ENCODE data around the gene TMEM150B. TPM values are rescaled to one million over a fixed set of nuclear protein-coding genes. Genes with fewer than 3 reads are reported as not detected.

Gene TMEM150B
- total and polyA plus RNA-seq, 7 donors = 2.4 to 18.7 (median 7.2) TPM; not detected in 1

DNA sequence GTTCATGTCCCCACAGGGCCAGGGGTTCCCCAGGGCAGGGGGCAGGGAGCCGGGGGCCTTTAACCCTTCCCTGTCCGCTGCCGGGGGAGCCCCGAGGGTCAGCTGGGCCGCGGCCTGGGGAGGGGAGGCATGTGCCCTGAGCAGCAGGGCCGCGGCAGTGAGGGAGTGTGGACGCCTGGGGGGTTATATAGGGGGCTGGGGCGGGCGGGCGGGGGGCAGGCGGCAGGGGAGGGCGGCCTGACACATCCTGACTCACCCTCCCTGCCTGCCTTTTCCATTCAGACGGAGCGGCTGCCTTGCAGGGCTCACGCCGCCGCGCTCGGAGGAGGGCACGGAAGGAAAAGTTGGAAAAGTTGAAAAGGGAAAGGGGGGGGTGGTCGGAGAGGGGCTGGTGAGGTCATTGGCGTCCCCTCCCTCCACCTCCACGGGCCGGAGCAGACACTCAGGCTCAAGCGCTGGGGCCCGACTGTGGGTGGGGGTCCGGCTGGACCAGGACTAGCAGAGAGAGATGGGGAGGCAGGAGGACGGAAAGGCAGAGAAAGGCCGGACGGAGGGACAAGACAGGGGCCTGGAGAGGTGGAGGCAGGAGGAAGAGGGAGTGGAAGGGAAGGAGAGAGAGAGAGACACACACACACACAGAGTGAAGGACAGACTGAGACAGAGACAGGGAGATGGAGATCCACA, 45.3 kb upstream of the TMEM150B start, which contains the start of gene IL11:
IL11 (minus strand) TSS at position 159 of the 684 bp plus-strand sequence; CDS start at position 6, 153 bp downstream.
- peaks cover 58 to 85% (median 77%) of the 10 kb centered on the region in 3 donors for H3K27me3 ChIP-seq
- intact Hi-C loops (cut with DNase I) = no loop called here
- H3K4me3 ChIP-seq = peak within 1 kb of the TSS in 2 of 4 donors; percentile 37 to 38

GRCh38 chr19:55369653-55370304, 44.6 kb upstream of the TMEM150B start:
- intact Hi-C loops (cut with DNase I) = no loop called here
- Histone ChIP-seq H3K27me3 (peaks cover 56 to 80% (median 70%) of the 10 kb centered on the region in 3 donors), H3K9me3 (no peaks in the 10 kb centered on the region), H3K36me3 (no peaks in the 10 kb centered on the region), H3K4me1 (peaks cover 0 to 27% (median 23%) of the 10 kb centered on the region in 4 donors), H3K27ac (peak overlapping the region in 1 of 4 donors; percentile 28), H3K4me3 (peak overlapping the region in 2 of 4 donors; percentile 37 to 38)
- TF ChIP-seq POLR2A (IDR thresholded peaks at IDR 0.05) (no peak), POLR2AphosphoS5 (IDR thresholded peaks at IDR 0.05) (no peak), CTCF (IDR thresholded peaks at IDR 0.05) (no peak), EP300 (IDR thresholded peaks at IDR 0.05) (no peak)
- DNase-seq = no peak
- 2 to 3% methylated on average over 59 of the region's 59 CpGs for WGBS, 2 donors

More for the DNA sequence above, 45.3 kb upstream of the TMEM150B start, which contains the start of gene IL11:
- TF ChIP-seq EP300 (IDR thresholded peaks at IDR 0.05) (no peak), POLR2AphosphoS5 (IDR thresholded peaks at IDR 0.05) (no peak), POLR2A (IDR thresholded peaks at IDR 0.05) (no peak), CTCF (IDR thresholded peaks at IDR 0.05) (no peak)
- Histone ChIP-seq H3K9me3 (no peaks in the 10 kb centered on the region), H3K4me1 (peaks cover 0 to 27% (median 23%) of the 10 kb centered on the region in 4 donors), H3K27ac (peak within 1 kb of the TSS in 1 of 4 donors; percentile 31), H3K36me3 (no peaks in the 10 kb centered on the region)
- WGBS, 2 donors = 7 to 10% methylated on average over 32 of the region's 32 CpGs
- no peak for DNase-seq

DNA sequence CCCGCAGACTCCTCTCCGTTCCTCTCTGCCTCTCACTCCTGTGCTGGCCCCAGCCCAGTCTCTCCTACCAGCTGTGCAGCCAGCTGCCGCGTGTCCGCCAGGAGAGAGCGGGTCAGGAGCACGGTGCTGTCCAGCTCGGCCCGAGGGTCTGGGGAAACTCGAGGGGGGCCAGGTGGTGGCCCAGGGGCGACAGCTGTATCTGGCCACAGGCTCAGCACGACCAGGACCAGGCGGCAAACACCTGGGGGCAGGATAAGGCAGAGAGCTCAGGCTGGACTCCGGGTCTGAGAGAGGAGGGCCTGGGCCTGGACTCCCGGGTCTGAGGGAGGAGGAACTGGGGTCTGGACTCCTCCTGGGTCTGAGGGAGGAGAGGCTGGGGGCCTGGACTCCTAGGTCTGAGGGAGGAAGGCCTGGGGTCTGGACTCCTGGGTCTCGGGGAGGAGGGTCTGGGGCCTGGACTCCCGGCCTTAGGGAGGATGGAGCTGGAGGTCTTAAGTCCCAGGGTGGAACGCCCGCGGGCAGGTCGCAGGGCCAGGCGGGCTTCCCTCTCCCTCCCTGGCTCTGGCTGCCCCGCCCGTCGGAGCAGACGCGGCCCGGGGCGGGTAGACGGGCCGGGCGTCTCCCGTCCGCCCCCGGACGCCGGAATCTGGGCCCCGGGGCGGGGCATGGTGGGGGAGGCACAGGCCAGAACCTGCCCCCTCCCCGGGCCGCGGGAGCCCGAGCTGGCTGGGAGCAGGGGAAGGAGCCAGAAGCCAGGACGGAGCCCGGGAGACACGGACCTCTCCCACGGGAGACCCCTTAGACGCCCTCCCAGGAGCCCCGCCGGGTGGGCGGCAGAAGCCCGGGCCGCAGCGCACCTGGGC, 43.8 kb upstream of the TMEM150B start:
- Histone ChIP-seq H3K4me3 (peak overlapping the region in 2 of 4 donors; percentile 17 to 37), H3K4me1 (peaks cover 0 to 21% (median 18%) of the 10 kb centered on the region in 4 donors), H3K9me3 (no peaks in the 10 kb centered on the region), H3K36me3 (no peaks in the 10 kb centered on the region), H3K27me3 (peaks cover 48 to 74% (median 62%) of the 10 kb centered on the region in 3 donors), H3K27ac (peak overlapping the region in 1 of 4 donors; percentile 31)
- 4 to 11% methylated on average over 54 of the region's 54 CpGs for WGBS, 2 donors
- intact Hi-C loops (cut with DNase I) = no loop called here
- TF ChIP-seq POLR2A (IDR thresholded peaks at IDR 0.05) (no peak), EP300 (IDR thresholded peaks at IDR 0.05) (no peak), POLR2AphosphoS5 (IDR thresholded peaks at IDR 0.05) (no peak), CTCF (IDR thresholded peaks at IDR 0.05) (no peak)
- no peak for DNase-seq

DNA sequence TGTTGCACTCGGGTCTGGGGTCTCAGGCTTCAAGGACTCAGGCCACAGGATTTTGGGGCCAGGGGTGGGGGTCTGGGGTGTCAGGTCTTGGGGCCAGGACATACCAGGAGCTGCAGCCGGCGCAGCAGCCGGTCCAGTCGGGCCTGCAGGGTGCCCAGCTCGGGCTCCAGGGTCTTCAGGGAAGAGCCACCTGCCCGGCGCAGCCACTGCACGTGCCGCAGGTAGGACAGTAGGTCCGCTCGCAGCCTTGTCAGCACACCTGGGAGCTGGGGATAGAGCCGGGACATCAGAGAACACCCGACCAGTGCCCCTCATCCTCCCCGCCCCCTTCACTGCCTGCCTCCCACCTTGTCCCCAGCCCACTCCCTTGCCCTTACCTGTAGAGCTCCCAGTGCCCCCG, 43.0 kb upstream of the TMEM150B start:
- TF ChIP-seq POLR2A (IDR thresholded peaks at IDR 0.05) = no peak
- TF ChIP-seq EP300 (IDR thresholded peaks at IDR 0.05) = no peak
- TF ChIP-seq CTCF (IDR thresholded peaks at IDR 0.05) = no peak
- no peak for TF ChIP-seq POLR2AphosphoS5 (IDR thresholded peaks at IDR 0.05)
- Histone ChIP-seq H3K4me3 (no peak overlapping the region), H3K27me3 (peaks cover 43 to 66% (median 53%) of the 10 kb centered on the region in 3 donors), H3K4me1 (peaks cover 0 to 20% (median 17%) of the 10 kb centered on the region in 4 donors), H3K36me3 (no peaks in the 10 kb centered on the region), H3K27ac (peak overlapping the region in 1 of 4 donors; percentile 31), H3K9me3 (no peaks in the 10 kb centered on the region)
- WGBS, 2 donors = 64 to 84% methylated on average over 16 of the region's 16 CpGs
- intact Hi-C loops (cut with DNase I) = no loop called here
- no peak for DNase-seq
